ENCODE data around the gene TAF7L.

TAF7L gene

GRCh38 chrX:101219864-101220346, 71.2 kb downstream of the TAF7L start:
- no peak for DNase-seq

- no peak for DNase-seq
These were observed 71.8 kb downstream of the TAF7L start, which contains the start of gene DRP2 for GRCh38 chrX:101219116-101219863. Gene DRP2, plus strand, starts transcription at chrX:101219786. Its CDS starts 11,862 bp downstream, at chrX:101231648.
